Esophagus squamous epithelium (tissue), 4 donors: Measurements from ENCODE around the gene SREBF2.

Experiments used
- CTCF ChIP-seq, 6 experiments: fragments of 450-650 bp in 4 of 6; fragments of 200-600 bp in 2 of 6; sonication (generic) in 2 of 6; IDR thresholded peaks; one replicate each; pipeline ENCODE4 v1.5.1; 2016 to 2019; ENCODE audit warnings: antibody characterized with exemption in 6 of 6, mild to moderate bottlenecking in 4 of 6, moderate library complexity in 4 of 6
- POLR2A ChIP-seq, 4 donors: fragments of 450-650 bp; IDR thresholded peaks; one replicate each; pipeline ENCODE4 v1.6.1; 2017; ENCODE audit warnings: antibody characterized with exemption in 4 of 4, mild to moderate bottlenecking in 4 of 4, moderate library complexity in 3 of 4

DNA sequence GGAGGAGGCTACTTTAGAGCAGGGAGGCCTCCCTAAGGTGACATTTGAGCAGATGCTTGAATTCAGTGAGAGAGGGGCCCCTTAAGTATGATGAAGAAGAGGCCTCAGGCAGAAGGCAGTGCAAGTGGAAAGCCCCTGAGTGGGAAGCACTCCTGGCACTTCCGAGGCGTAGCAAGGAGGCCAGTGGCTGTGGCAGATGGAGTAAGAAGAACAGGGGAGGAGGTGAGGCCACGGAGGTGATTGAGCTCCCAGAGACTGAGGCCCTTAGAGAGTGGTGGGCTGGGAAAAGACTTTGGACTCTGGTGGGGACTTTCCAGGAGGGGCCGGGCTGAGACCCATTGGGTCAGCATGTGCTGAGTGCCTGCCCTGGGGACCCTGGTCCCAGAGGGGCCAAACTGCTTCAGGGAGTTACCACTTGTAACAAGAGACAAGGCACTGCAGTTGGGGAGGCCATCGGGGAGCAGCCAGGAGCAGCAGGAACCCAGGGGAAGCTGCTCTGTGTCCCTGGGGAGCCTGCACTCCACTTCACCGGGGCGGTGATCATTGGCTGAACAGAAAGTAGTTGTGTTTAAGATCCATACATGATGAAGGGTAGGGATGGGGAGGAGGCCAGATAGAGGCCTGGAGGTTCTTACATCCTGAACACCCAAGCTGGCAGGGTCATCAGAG lies 116.5 kb downstream of the SREBF2 start:
- TF ChIP-seq CTCF (IDR thresholded peaks at IDR 0.05) (no peak), POLR2A (IDR thresholded peaks at IDR 0.05) (no peak)
